ENCODE measurements around the gene UBE2E3.

UBE2E3 gene

DNA sequence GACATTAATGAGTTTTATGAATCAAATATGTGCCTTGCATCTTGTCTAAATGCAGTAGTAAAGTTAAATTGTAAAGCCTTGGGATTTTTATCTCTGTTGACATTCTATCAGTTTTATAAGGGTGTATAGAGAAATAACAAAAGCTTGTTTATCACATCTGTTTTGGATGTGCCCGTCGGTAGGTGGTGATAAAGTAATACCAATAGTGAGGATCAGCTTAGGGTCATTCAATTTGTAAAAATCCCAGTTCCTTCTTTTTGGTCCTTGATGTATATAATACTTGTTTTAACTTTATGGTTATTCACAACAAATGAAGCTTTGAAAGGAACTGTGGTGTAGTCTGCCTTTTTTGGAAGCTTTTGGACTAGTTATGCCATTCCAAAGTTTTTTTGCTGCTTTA, 12.6 kb downstream of the UBE2E3 start:
- no peak overlapping the region for H3K4me3 ChIP-seq (ENCODE audit: low read length in 2 of 2)
- no peaks in the 10 kb centered on the region for H3K27me3 ChIP-seq (ENCODE audit: control insufficient read depth in 1 of 2, insufficient read depth in 2 of 2, low read length in 2 of 2)
- H3K9me3 ChIP-seq (ENCODE audit: control insufficient read depth in 2 of 2, low read length in 2 of 2), result no peaks in the 10 kb centered on the region
- H3K36me3 ChIP-seq (ENCODE audit: control insufficient read depth in 2 of 2, insufficient read depth in 2 of 2, low read length in 2 of 2), result no peaks in the 10 kb centered on the region
- H3K9ac ChIP-seq (ENCODE audit: low read length in 2 of 2), result no peak overlapping the region
- no peaks in the 10 kb centered on the region for H3K4me1 ChIP-seq (ENCODE audit: control insufficient read depth, insufficient read depth, low read length)
- H3K27ac ChIP-seq (ENCODE audit: low read length), result no peak overlapping the region

GRCh38 chr2:180999274-180999964, 19.0 kb downstream of the UBE2E3 start:
- Histone ChIP-seq H3K4me3 (ENCODE audit: low read length in 2 of 2) (no peak overlapping the region), H3K9ac (ENCODE audit: low read length in 2 of 2) (no peak overlapping the region), H3K27me3 (ENCODE audit: control insufficient read depth in 1 of 2, insufficient read depth in 2 of 2, low read length in 2 of 2) (no peaks in the 10 kb centered on the region), H3K9me3 (ENCODE audit: control insufficient read depth in 2 of 2, low read length in 2 of 2) (no peaks in the 10 kb centered on the region), H3K27ac (ENCODE audit: low read length) (no peak overlapping the region), H3K4me1 (ENCODE audit: control insufficient read depth, insufficient read depth, low read length) (no peaks in the 10 kb centered on the region), H3K36me3 (ENCODE audit: control insufficient read depth in 2 of 2, insufficient read depth in 2 of 2, low read length in 2 of 2) (no peaks in the 10 kb centered on the region)

DNA sequence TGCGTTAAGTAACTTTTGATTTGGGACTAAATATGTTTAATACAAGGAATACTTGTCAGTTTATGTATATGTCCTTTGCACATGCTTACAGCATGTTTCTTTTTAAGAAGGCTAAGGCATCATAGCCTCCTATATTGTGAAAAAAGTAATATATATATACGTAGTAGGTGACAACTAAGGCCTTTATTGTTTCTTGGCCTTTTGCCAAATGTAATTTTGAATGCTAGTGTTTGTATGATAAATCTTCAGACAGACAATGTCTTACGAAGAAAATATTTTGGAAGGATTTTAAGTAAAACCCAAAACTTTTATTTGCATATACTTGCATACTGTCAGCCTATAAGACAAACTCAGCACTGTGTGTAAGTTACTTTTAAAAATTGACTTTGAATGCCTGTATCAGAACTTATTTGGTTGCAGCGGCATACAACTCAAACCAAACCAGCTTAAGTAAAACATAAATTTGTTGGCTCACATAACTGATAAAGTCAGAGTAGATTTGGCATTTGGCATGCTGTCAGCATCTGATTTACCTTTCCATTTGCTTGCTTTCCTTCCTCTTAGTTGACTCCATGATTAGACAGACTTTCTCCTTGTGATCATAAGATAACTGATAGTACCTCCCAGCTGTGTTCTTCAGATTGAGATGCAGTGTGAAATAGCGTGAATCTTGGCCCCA, 24.4 kb downstream of the UBE2E3 start:
- no peaks in the 10 kb centered on the region for H3K27me3 ChIP-seq (ENCODE audit: control insufficient read depth in 1 of 2, insufficient read depth in 2 of 2, low read length in 2 of 2)
- no peak overlapping the region for H3K4me3 ChIP-seq (ENCODE audit: low read length in 2 of 2)
- no peaks in the 10 kb centered on the region for H3K36me3 ChIP-seq (ENCODE audit: control insufficient read depth in 2 of 2, insufficient read depth in 2 of 2, low read length in 2 of 2)
- H3K27ac ChIP-seq (ENCODE audit: low read length), result no peak overlapping the region
- H3K9me3 ChIP-seq (ENCODE audit: control insufficient read depth in 2 of 2, low read length in 2 of 2), result no peaks in the 10 kb centered on the region
- no peak overlapping the region for H3K9ac ChIP-seq (ENCODE audit: low read length in 2 of 2)
- H3K4me1 ChIP-seq (ENCODE audit: control insufficient read depth, insufficient read depth, low read length), result peaks cover 3% of the 10 kb centered on the region

DNA sequence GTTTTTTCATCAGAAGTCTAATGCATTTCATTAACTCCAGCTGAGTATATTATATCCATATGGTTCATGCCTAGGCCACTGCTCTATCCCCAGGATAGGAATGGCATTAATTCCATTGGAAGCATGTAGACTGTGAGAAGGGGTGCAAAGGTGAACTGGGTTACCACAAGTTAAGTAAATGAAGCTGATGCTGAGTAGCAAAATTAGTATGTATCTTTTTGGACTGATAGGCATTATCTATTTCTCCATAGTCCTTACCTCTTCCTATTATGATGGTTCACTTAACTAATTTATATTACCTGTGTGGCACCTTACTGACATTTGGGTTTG, 24.9 kb downstream of the UBE2E3 start:
- H3K9ac ChIP-seq (ENCODE audit: low read length in 2 of 2), result no peak overlapping the region
- H3K4me1 ChIP-seq (ENCODE audit: control insufficient read depth, insufficient read depth, low read length), result peaks cover 3% of the 10 kb centered on the region
- no peaks in the 10 kb centered on the region for H3K27me3 ChIP-seq (ENCODE audit: control insufficient read depth in 1 of 2, insufficient read depth in 2 of 2, low read length in 2 of 2)
- H3K4me3 ChIP-seq (ENCODE audit: low read length in 2 of 2), result no peak overlapping the region
- no peak overlapping the region for H3K27ac ChIP-seq (ENCODE audit: low read length)
- H3K36me3 ChIP-seq (ENCODE audit: control insufficient read depth in 2 of 2, insufficient read depth in 2 of 2, low read length in 2 of 2), result no peaks in the 10 kb centered on the region
- H3K9me3 ChIP-seq (ENCODE audit: control insufficient read depth in 2 of 2, low read length in 2 of 2), result no peaks in the 10 kb centered on the region

DNA sequence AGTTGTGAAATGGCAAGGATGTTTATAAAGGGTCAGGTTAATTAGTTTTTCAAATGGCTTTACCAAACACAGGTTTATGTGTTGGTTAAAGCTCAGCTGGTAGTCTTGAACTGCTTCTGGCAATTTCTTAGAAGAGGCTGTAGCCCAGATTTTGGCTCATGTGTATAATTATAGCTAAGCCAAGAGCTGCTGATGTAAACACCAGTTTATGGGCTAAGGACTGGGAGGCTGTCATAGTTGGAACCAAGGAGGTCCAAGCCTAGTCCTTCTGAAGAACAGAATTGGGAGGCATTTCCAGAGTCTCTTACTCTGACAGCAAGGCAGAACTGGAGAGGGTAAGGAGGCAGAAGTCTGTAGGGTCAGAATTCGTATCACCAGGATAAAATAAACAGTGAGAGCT, 25.4 kb downstream of the UBE2E3 start:
- no peaks in the 10 kb centered on the region for H3K27me3 ChIP-seq (ENCODE audit: control insufficient read depth in 1 of 2, insufficient read depth in 2 of 2, low read length in 2 of 2)
- no peak overlapping the region for H3K9ac ChIP-seq (ENCODE audit: low read length in 2 of 2)
- no peak overlapping the region for H3K27ac ChIP-seq (ENCODE audit: low read length)
- H3K36me3 ChIP-seq (ENCODE audit: control insufficient read depth in 2 of 2, insufficient read depth in 2 of 2, low read length in 2 of 2), result no peaks in the 10 kb centered on the region
- H3K4me1 ChIP-seq (ENCODE audit: control insufficient read depth, insufficient read depth, low read length), result peaks cover 3% of the 10 kb centered on the region
- H3K4me3 ChIP-seq (ENCODE audit: low read length in 2 of 2), result no peak overlapping the region
- no peaks in the 10 kb centered on the region for H3K9me3 ChIP-seq (ENCODE audit: control insufficient read depth in 2 of 2, low read length in 2 of 2)

GRCh38 chr2:181007086-181007837, 26.9 kb downstream of the UBE2E3 start:
- Histone ChIP-seq H3K9me3 (ENCODE audit: control insufficient read depth in 2 of 2, low read length in 2 of 2) (no peaks in the 10 kb centered on the region), H3K9ac (ENCODE audit: low read length in 2 of 2) (no peak overlapping the region), H3K4me1 (ENCODE audit: control insufficient read depth, insufficient read depth, low read length) (peaks cover 3% of the 10 kb centered on the region), H3K27me3 (ENCODE audit: control insufficient read depth in 1 of 2, insufficient read depth in 2 of 2, low read length in 2 of 2) (no peaks in the 10 kb centered on the region), H3K4me3 (ENCODE audit: low read length in 2 of 2) (no peak overlapping the region), H3K36me3 (ENCODE audit: control insufficient read depth in 2 of 2, insufficient read depth in 2 of 2, low read length in 2 of 2) (no peaks in the 10 kb centered on the region), H3K27ac (ENCODE audit: low read length) (no peak overlapping the region)

DNA sequence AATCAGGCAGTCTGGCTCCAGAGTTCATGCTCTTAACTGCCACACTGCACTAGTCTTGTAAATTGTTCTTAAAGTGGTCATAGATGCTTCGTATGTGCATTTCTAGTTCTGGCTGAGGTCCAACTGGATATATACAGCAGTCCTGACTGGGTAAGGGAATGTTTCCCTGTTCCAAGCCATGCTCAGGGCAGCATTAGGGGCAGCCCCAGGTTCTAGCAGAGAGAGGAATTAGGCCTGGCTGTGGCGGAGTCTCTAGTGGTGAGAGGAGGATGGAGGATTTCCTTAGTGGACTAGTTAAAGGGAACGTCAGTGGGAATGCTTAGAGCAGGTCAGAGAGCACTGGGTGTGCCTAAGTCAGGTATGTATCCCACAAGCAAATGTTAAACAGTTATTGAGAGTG, 28.0 kb downstream of the UBE2E3 start:
- peaks cover 3% of the 10 kb centered on the region for H3K4me1 ChIP-seq (ENCODE audit: control insufficient read depth, insufficient read depth, low read length)
- no peaks in the 10 kb centered on the region for H3K27me3 ChIP-seq (ENCODE audit: control insufficient read depth in 1 of 2, insufficient read depth in 2 of 2, low read length in 2 of 2)
- no peaks in the 10 kb centered on the region for H3K36me3 ChIP-seq (ENCODE audit: control insufficient read depth in 2 of 2, insufficient read depth in 2 of 2, low read length in 2 of 2)
- H3K9ac ChIP-seq (ENCODE audit: low read length in 2 of 2), result no peak overlapping the region
- H3K27ac ChIP-seq (ENCODE audit: low read length), result no peak overlapping the region
- H3K9me3 ChIP-seq (ENCODE audit: control insufficient read depth in 2 of 2, low read length in 2 of 2), result no peaks in the 10 kb centered on the region
- no peak overlapping the region for H3K4me3 ChIP-seq (ENCODE audit: low read length in 2 of 2)

DNA sequence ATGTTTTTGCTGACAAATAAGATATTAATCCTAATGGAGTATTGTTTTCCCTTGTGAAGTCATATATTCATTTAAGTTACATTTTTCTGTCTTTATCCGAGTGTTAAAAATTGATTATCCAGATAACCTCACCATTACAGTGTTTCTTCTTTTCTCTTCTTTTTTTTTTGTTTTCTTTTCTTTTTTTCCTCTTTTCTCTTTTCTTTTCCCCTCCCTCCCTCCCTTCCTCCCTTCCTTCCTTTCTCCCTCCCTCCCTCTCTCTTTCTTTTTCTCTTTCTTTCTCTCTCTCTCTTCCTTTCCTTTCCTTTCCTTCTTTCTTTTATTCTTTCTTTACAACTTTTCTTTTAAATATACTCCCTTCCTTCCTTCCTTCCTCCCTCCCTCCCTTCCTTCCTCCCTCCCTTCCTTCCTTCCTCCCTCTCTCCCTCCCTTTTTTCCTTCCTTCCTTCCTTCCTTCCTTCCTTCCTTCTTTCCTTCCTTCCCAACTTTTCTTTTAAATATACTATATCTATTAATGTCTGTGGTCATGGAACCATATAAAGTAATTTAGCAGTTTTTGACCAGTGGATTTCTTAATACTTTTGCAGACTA, 40.9 kb downstream of the UBE2E3 start:
- no peak overlapping the region for H3K27ac ChIP-seq (ENCODE audit: low read length)
- no peaks in the 10 kb centered on the region for H3K9me3 ChIP-seq (ENCODE audit: control insufficient read depth in 2 of 2, low read length in 2 of 2)
- no peak overlapping the region for H3K4me3 ChIP-seq (ENCODE audit: low read length in 2 of 2)
- H3K4me1 ChIP-seq (ENCODE audit: control insufficient read depth, insufficient read depth, low read length), result no peaks in the 10 kb centered on the region
- no peak overlapping the region for H3K9ac ChIP-seq (ENCODE audit: low read length in 2 of 2)
- no peaks in the 10 kb centered on the region for H3K27me3 ChIP-seq (ENCODE audit: control insufficient read depth in 1 of 2, insufficient read depth in 2 of 2, low read length in 2 of 2)
- H3K36me3 ChIP-seq (ENCODE audit: control insufficient read depth in 2 of 2, insufficient read depth in 2 of 2, low read length in 2 of 2), result no peaks in the 10 kb centered on the region

GRCh38 chr2:181022652-181023051, 42.2 kb downstream of the UBE2E3 start:
- Histone ChIP-seq H3K27ac (ENCODE audit: low read length) (no peak overlapping the region), H3K4me3 (ENCODE audit: low read length in 2 of 2) (no peak overlapping the region), H3K27me3 (ENCODE audit: control insufficient read depth in 1 of 2, insufficient read depth in 2 of 2, low read length in 2 of 2) (no peaks in the 10 kb centered on the region), H3K4me1 (ENCODE audit: control insufficient read depth, insufficient read depth, low read length) (no peaks in the 10 kb centered on the region), H3K9ac (ENCODE audit: low read length in 2 of 2) (no peak overlapping the region), H3K36me3 (ENCODE audit: control insufficient read depth in 2 of 2, insufficient read depth in 2 of 2, low read length in 2 of 2) (no peaks in the 10 kb centered on the region), H3K9me3 (ENCODE audit: control insufficient read depth in 2 of 2, low read length in 2 of 2) (no peaks in the 10 kb centered on the region)

DNA sequence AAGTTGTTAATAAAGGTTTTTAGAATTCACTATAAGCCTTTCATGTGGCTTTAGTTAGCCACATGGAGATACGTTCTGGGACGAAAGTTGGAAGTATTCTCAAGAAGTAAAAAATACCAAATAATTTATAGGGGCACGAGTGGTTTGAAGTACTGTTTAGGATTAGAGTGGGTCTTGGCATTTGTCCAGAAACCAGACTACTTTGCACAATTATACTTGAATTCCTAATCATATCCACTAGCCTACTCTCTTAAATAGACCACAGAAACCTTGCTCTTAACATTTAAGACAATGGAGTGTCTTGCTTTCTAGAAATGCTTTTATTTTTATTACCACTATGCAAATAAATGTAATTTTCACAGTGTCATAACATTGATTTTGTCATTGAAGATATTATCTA, 44.6 kb downstream of the UBE2E3 start:
- no peaks in the 10 kb centered on the region for H3K4me1 ChIP-seq (ENCODE audit: control insufficient read depth, insufficient read depth, low read length)
- H3K27me3 ChIP-seq (ENCODE audit: control insufficient read depth in 1 of 2, insufficient read depth in 2 of 2, low read length in 2 of 2), result no peaks in the 10 kb centered on the region
- no peak overlapping the region for H3K9ac ChIP-seq (ENCODE audit: low read length in 2 of 2)

More for the DNA sequence above, 44.6 kb downstream of the UBE2E3 start:
- Histone ChIP-seq H3K9me3 (ENCODE audit: control insufficient read depth in 2 of 2, low read length in 2 of 2) (no peaks in the 10 kb centered on the region), H3K4me3 (ENCODE audit: low read length in 2 of 2) (no peak overlapping the region), H3K36me3 (ENCODE audit: control insufficient read depth in 2 of 2, insufficient read depth in 2 of 2, low read length in 2 of 2) (no peaks in the 10 kb centered on the region), H3K27ac (ENCODE audit: low read length) (no peak overlapping the region)
